NCI-H1105 treated with DMSO at 0.1 percent for 48 hours (cell line): Measurements from ENCODE around the gene DNAJC11.
"Not testable (repeated sequence)": the region's sequence is repeated elsewhere in the genome, so short reads cannot be mapped to it uniquely, and the experiment has no call there.

Experiments
- DNase-seq: peaks from one replicate; lab custom pipeline; 2025; lab: John Stamatoyannopoulos, UW

Gene DNAJC11

GRCh38 chr1:6623269-6623965 is 78.2 kb downstream of the DNAJC11 start:
- no peak for DNase-seq

DNA sequence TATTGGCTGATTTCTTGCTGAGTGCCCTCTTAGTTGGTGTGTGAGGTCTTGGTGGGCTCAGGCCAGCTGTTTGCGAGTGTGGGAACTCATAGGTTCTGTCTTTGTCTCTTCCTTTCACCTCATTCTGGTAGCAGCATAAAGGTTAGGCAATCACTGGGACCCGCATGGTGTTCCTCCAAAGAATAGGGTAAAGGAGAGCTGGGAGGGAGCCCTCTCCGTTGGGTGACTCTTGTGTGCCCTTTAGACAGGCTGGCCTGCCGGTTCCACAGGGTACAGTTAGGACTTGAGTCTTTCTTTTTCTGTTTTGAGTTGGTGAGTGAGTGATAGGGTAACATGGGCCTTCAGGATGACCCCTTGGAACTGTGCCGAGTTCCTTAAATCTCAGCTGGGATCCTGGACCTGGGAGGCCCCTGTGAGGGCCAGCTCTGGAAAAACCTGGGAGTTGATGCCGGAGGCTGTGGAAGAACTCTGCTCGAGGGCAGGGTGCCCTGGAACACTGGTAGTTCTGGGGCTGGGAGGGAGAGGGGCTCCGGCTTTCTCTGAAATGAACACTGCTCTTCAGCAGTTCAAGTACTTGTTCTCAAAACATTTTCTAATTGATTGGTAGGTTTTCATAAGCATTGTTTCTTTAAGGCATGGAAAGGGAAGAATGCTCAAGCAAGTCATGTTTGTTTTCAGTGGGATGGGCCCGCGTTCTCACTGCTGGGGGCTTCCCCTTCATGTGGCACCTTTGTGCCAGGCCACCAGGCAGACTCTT is 79.0 kb downstream of the DNAJC11 start:
- DNase-seq, result no peak

DNA sequence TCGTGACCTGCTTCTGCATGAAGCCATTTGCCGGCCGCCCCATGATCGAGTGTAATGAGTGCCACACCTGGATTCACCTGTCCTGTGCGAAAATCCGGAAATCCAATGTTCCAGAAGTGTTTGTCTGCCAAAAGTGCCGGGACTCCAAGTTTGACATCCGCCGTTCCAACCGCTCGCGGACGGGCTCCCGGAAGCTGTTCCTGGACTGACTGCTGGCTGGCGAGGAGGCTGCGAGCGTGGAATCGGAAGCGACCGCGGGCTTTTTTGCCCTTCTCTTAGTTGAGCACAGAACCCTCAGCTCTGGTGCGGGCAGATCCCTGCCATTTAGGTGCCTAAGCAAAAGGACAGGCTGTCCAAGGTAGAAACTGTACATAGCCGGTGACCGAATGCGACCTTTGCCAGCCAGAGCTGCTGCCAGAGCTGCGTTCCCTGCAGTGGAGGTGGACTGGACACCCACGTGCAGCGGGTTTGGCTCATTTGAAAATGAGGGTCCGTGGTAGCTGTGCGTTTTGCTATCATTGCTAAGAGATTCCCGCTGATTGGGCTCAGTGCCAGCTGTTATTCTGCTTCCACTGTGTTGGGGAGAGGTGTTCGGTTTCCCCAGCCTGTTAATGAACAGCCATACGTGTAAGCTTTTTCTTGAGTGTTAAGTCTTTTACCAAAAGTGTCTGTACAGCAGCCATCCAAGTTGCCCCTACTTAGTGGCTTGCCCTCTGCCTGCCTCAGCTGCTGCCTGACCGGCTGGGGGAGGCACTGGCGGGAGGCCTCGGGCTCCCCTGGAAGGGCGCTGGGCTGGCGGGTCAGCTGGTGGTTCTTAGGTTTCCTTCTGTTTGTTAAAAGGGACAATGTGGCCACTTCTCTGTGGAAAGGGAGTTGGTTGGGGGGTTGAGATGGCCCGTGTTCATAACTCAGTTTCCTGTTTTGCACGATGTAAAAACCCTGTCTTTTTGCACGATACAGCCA is 79.9 kb downstream of the DNAJC11 start:
- DNase-seq, result no peak

GRCh38 chr1:6619045-6619444 is 82.6 kb downstream of the DNAJC11 start:
- no peak for DNase-seq

- no peak for DNase-seq
Measured at GRCh38 chr1:6614929-6615785, 86.5 kb downstream of the DNAJC11 start.

DNA sequence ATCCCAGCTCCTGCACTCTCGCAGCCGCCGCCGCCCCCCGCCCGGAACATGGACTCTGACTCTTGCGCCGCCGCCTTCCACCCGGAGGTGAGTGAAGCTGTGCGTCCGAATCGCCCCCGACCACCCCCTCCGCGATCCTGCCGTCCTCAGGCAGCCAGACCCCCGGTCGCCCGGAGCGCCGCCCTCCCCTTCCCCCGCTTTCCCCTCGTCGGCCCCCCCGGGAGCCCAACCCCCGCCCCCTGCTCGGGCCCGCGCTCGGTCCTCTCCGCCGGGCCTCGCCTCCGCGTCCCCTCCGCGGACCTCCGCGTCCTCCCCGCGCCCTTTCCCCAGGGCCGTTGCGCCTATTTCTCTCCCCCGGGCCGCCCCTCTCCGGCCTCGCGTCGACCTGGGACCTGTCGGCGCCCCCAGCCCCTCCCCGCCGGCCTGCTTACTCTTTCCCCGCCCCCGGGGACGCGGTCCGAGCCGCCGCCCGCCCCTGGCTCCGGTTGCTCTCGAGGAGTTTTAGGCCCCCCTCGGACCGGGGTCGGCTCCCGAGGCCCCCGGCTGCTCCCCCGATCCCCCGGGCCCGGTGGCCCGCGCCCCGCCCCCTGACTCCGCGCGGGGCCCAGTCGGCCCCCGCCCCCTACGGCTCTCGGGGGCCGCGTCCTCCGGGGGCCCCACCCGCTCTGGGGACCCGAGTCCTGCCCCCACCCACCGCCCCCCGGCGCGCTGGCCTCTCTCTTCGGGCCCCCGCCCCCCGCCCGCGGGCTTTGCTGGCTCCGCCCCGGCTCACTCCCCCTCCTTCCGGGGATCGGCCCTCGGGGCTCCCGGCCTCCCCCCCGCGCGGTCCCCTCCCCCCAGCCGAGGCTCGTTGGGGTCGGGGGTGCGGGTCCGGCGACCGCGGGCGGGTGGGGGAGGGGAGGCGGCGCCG is 87.3 kb downstream of the DNAJC11 start:
- DNase-seq, result no peak

DNA sequence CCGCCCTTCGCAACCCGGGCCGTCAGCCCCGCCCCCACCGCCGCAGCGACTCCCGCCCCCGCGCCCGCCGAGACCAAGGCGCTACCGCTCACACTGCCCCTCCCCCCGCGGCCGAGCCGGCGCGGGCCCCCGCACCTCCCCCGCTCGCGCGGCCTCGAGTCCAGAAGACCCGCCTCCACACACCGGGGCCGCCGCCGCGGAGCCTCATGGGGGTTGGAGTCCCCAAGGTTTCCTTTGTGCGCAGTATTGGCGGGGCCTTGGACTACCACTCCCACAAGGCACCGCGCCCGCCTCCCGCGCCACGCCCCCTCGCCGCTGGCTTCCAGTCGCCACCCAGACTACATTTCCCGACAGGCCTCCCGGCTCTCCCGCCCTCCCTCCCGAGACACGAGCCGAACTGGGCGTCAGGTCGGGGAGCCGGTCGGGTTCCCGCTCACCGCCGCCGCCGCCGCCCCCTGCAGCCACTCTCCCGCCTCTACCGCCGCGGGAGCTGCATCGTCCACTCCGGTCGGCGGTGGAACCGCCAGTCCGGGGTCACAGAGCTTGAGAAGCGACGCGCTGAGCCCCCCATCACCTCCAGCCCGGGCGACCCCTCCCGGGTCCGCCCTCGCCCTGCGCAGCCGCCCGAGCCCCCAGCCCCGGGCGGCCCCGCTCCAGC is 88.1 kb downstream of the DNAJC11 start, which contains the start of gene PHF13:
PHF13 (plus strand) TSS at position 371 of the 658 bp plus-strand sequence. CDS start 336 bp downstream, outside the sequence.
- DNase-seq, result peak; percentile 99

- peak; percentile 56 for DNase-seq
Measured at GRCh38 chr1:6612641-6613360, 88.8 kb downstream of the DNAJC11 start.

DNA sequence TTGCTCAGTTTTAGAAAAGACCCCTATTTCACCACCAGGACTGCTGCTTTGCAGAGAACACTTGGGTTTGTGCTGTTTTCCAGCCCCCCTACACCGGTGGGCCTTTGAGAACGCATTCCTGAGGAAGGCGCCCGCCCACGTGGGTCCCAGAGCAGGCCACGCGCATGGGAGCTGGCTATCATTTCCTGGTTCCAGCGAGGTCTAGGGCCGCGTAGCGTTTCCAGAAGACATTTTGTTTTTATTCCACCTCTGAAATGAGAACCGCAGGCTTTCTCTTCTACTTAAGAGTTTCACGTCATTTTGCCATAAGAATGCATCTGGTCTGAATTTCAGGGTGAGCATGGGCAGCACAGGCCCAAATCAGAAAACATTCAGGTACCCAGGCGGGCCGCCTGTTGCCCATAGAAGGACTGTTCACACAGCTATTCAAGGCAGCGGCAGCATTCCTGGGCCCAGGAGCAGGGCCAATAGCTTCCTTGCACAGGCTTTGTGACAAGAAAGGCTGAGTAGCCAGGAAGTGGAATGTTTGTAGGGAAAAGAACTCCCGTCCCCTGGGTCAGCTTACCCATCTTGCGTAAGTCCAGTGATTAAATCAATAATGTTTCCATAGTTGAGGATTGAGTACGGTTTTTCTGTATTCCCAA is 97.6 kb downstream of the DNAJC11 start:
- DNase-seq, result no peak

GRCh38 chr1:6603238-6603914 is 98.2 kb downstream of the DNAJC11 start:
- DNase-seq, result no peak

DNA sequence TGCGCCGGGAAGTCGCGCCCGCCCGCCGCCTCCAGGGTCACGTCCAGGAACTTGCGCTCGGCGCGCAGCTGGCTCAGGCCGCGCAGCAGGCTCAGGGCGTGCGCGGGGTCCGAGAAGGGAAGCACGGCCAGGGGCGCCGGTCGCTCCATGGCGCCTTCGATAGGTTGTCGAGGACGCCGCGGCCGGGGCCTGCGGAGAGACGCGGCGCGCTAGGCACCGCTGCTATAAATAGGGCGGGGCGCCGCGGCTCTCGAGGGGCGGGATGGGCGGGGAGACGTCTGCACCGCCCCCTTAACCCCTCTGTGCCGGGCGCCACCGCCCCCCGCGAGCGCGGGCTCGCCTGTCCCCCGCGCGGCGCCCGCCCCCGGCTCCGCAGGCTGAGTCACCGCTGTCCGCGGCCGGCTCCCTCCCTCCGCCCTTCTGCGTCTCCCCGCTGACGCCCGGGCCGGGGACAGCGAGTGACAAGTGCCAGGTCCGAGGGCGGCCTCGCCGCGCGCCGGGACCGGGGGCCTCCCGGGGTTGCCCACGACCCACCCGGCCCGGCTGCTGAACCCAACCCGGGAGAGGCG is 98.9 kb downstream of the DNAJC11 start, which contains the start of gene KLHL21:
KLHL21 (minus strand) TSS at position 201 of the 569 bp plus-strand sequence; CDS start at position 149, 52 bp downstream.
- peak; percentile 57 for DNase-seq

- DNase-seq, result peak; percentile 26
Measured at GRCh38 chr1:6601923-6602668, 99.5 kb downstream of the DNAJC11 start.

DNA sequence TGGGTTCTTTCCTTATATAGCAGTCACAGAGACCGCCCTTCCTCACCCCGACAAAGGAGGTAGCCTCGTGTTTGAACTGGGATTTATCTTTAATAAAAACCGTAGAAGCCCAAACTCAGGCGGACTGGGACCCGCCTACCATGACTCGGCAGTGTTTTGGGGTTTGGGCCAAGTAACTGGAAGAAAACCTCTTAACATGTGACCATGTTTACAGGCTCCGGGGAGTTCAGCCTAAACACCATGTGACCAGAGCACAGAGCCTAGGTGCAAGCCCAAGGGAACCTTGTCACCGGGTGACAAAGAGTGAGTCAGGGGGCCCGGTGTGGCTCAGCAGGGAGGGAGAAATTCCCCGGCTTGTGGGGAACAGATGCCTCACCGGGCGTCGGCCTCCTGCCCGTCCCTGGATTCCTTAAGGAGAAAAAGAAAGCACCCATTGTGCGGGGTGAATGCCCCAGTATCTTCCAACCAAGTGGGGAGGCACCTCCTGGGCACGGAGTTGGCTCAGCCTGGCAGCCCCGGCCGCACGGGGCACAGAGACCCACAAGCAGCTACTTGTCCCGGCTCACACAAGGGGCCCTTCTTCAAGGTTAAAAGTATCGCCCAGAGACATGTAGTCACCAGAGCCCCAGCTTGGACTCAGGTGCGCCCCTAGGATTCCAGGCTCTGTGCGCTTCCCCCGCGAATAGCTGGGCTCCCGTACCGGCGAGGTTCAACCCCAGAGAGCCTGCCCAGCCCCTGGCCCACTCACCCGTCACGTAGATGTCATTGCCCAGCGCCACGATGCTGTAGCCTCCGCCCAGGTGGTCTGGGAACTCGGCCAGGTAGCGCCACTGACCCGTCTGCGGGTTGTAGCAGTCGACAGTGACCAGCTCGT is 100.3 kb downstream of the DNAJC11 start:
- peak; percentile 42 for DNase-seq

DNA sequence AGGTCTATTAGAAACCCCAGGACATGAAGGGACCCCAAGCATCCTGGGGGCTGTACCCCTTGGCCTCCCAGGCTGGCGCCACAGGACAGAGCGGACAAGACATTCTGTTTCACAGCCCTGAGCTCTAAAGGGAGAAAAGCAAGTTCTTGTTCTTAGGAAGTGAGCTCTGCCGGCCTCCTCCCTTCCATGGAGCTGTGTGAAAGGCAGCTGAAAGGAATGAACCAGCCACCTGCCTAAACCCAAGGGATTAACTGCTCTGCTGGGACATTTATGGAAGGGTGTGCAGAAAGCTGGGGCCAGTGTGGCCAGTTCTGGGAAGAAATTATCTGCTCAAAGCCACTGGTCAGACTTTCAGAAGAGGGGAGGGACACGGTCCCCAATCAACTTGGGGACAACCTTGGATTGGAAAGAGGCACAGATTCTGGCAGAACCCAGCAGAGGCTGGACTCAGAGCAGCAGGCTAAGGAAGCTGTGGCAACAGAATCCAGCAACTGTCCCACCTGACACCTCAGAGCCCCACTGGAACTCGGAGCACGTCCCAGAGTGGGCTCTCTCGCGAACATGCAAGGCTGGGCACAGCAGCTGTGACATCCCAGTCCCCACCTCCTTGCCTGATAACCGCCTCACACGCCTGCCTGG is 101.1 kb downstream of the DNAJC11 start:
- no peak for DNase-seq

GRCh38 chr1:6599991-6600390 is 101.6 kb downstream of the DNAJC11 start:
- not testable (repeated sequence) for DNase-seq
